ENCODE results near the gene GRIA4.

DNA sequence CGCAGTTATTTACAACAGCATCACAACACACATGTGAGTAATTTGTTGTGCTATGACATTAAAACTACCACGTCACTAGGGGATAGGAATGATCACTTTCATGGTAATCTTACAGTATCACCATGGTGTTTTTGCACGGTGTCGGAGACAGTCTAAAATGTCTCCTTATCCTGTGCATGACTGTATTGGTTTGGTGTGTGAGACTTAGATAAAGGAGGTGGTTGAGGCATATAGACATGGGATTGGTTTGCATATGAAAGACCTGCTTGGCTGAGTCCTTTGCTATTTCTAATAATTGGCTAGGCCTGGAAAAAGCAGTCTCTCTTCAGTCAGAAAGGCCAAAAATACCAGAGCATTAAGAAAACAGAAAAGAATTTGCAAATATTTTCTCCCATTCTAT, 382.0 kb downstream of the GRIA4 start:
- TF ChIP-seq, protein P1, sequence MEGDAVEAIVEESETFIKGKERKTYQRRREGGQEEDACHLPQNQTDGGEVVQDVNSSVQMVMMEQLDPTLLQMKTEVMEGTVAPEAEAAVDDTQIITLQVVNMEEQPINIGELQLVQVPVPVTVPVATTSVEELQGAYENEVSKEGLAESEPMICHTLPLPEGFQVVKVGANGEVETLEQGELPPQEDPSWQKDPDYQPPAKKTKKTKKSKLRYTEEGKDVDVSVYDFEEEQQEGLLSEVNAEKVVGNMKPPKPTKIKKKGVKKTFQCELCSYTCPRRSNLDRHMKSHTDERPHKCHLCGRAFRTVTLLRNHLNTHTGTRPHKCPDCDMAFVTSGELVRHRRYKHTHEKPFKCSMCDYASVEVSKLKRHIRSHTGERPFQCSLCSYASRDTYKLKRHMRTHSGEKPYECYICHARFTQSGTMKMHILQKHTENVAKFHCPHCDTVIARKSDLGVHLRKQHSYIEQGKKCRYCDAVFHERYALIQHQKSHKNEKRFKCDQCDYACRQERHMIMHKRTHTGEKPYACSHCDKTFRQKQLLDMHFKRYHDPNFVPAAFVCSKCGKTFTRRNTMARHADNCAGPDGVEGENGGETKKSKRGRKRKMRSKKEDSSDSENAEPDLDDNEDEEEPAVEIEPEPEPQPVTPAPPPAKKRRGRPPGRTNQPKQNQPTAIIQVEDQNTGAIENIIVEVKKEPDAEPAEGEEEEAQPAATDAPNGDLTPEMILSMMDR (IDR thresholded peaks at IDR 0.05): no peak
- no peak for TF ChIP-seq POLR2A (IDR thresholded peaks at IDR 0.05)
